GM19395 (cell line): ENCODE results near the gene C16orf96.

ENCODE experiments used
- ATAC-seq: cut with Tn5 transposase; IDR thresholded peaks from one replicate; pipeline ENCODE4 v1.9.1; 2021; ENCODE audit warnings: mild to moderate bottlenecking, moderate library complexity; ENCODE audit not compliant: unreplicated experiment

Gene C16orf96

DNA sequence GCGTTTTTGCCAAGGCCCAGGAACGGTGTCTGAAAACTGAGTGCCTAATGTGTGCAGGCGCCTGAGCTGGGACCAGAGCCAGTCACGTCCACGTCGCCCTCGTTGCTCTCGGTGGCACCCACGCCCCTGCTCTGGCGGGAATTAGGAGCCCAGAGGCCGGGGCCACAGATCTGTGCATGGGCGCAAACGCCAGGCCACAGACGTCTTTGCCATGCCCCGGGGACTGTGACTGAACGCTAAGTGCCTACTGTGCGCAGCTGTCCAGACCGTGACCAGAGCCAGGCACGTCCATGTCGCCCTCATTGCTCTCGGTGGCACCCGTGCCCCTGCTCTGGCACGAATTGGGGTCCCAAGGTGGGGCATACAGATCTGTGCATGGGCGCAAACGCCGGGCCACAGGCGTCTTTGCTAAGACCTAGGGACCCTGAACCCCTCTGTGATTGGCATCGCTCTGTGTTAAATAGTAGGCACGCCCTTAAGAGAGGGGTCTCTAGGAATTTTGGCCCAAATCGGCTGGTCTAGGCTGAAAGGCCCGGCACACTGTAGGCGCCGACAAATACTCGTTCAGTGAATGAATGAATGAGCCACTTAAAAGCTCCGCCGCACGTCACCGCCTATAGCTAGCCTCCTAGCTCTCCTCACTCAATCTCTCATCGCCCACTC, 59.4 kb downstream of the C16orf96 start:
- ATAC-seq, result no peak

DNA sequence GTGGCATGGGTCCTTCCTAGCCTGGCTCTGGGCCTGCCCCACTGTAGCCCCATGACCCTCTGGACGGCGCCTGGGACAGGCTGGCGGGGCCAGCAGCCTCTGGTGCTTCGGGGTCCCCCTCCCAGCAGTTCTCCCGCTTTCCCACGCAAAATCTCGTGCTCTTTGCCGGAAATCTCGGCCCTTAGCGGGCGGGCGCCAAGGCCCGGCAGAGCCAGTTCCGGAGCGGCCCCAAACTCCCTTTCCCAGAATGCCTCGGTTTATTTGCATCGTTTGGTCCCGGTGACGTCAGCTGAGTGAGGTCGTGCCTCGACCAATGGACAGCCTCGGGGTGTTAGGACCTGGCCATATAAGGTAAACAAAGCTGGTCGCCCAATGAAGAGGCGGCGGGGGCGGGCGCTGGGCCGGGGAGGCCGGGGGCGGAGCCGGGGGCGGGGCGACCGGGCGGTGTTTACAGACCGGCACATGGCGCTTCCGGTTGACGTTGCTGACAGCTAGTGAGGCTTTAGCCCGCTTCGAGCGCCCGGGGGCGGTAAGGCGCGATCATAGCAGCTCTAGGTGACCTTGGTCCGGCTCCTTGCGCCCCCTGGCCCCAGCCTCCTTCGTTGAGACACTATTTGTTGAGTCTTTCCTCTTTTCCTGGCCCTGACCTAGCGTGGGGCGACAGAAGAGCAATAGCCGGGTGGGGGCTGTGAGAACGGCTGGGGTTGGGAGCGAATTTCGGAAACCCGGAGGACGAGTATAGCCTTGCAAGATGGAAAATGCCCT, 60.1 kb downstream of the C16orf96 start:
- ATAC-seq, result peak; percentile 81

DNA sequence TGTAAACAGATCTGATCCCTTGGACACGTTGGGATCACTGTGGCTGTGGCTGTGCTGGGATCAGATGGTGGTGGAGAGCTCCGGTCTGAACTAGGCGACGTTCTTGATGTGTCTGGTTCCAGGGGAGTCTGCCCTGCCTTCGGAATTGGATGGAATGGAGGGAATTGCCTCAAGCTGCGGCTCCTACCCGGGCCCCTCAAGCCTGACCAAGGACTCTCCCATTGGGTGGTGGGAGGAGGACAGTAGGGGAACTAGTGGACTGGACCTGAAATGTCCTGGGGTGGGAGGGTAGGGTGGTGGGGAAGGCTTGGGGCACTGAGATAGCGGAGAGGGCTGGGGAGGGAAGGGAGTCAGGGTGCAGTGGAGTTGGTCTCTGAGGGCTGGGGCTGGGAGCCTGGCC, 61.7 kb downstream of the C16orf96 start:
- no peak for ATAC-seq

DNA sequence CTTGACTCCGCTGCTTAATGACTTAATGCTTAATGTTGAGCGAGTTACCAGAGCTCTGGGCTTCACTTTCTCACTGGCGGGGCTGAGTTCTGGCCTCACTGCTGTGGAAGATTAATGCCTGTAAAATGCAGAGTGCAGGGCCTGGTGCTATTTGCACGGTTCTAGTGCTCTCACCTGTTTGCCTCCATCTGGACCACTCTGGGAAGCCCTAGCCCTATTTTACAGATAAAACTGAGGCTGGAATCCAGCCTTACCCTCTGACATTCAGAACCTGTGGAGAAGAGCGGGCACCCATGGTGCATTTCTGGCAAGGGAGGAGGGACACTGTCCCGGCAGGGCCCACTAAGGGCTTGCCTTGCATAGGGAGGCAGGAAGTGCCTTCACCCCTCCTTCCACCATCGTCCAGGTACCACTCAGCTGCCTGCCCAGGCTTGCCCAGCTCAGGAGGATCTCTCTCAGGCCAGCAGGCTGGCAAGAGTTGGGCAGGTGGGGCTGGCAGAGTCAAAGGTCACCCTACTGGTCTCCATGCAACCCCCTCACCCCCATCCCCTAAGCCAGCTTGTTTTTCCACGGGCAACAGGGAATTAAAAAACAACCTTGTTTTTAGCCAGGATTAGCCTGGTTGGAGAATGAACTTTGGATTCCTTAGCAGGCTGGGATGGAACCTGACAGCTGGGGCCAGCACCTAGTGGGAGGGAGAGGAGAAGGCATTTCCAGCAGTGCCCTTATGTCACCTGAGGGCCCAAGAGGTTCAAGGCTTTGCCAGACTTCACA, 62.7 kb downstream of the C16orf96 start:
- no peak for ATAC-seq

DNA sequence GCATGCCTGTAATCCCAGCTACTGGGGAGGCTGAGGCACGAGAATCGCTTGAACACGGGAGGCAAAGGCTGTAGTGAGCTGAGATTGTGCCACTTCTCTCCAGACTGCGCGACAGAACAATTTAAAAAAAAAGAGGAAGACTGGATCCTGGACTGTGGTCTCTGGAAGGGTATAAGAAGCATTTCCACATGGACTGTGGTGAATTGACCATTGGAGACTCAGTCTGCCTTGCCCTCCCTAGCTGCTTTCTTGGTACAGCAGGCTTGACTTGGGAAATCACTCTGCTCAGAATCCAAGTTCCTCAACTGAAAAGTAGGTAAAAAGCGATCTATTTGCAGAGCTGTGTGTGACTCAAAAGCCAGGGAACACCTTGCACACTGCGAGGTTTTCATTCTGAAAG, 67.5 kb downstream of the C16orf96 start:
- ATAC-seq, result no peak

DNA sequence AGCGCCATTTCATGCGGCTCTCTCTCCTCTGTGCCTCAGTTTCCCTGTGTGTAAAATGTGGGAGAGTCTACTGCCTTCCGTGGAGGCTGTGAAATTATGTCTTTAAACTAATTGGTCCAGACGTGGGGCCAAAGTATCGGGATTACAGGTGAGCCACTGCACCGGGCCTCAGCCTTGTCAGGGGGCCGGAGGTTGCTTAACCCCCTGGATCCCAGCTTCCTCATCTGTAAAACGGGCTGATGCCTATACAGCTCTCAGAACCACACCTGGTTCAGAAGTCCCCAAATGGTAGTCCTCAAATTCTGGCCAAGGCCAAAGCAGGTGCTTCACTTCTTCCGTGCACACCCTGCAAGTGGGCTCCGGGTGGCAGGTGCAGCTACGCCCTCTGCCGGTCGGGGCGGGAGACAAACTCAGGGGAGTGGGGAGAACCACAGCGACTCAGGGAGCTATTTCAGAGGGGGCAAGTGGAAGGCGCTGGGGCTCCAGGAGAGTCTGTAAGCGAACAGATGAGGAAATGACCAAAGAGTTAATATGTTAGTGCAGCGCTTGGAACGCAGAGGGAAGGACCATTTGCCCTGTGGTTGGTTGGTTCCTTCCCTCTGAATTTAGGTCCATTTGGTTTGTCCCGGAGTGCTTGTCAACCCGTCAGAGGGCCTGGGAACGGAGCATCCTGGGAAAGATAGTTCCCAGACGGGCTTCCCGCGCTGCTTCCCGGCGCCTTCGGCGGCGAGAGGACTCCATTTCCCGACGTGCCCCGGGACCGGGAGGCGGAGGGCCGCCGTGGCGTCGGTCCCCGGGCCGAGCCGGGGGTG, 68.1 kb downstream of the C16orf96 start, which contains the start of gene MGRN1:
Gene MGRN1 (plus strand): TSS at position 812 of the 812 bp plus-strand sequence. CDS start 135 bp downstream, outside the sequence.
- peak; percentile 78 for ATAC-seq

DNA sequence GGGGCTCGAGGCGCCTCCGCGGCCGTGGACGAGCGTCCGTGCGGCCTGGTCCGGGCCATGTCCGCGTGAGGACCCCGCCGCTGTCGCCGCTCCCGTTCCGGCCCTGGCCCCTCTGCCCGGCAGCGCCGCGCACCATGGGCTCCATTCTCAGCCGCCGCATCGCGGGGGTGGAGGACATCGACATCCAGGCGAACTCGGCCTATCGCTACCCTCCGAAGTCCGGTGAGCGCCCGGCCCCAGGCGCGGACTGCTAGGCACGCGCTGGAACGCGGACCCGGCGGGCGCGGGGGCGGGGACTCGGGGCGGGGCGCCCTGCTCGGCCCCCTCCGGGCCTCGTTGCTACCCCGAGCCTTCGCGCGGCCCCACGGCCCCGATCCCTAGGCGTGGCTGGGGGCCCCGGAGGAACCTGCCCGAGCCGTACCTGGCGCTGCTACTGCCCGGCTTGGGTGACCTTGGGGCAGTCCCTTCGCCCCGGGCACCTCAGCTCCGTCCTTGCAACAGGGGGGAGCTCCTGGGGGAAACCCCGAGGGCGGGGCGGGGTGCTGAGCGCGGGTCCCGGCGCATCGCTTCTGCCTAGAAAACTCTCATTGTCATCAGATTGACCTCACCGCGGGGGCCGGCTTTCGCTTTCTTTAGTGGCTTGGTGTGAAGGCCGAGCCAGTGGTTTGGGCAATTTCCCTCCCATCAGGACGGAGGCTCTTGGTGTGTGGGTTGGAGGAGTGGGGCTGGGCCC, 68.9 kb downstream of the C16orf96 start:
- peak; percentile 66 for ATAC-seq

DNA sequence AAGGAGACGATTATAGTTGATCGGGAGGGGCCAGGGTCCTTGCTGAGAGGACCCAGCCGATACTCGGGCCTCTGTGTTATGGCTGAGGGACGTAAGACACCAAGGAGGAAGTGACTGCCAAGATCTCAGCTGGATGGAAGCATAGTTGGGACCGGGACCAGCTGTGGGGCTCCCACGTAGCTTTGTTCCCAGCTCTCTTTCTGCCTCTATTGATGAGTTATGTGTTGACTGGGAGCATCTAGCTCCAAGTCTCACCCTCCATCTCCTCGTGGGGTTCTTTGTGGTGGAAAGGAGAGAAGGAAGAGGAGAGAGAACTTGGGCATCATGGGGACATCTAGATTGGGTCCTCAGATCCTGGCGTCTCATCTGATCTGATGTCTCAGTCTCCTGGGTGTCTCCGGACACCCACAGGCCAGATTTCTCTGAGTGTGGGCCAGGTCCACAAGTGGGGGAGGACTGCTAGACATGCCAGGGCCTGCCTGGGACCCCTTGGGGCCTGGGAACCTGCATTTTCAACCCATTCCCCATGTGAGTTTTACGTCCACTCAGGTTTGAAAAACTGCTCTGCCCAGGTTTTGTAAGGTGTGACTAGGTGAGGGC, 69.5 kb downstream of the C16orf96 start:
- ATAC-seq, result no peak

DNA sequence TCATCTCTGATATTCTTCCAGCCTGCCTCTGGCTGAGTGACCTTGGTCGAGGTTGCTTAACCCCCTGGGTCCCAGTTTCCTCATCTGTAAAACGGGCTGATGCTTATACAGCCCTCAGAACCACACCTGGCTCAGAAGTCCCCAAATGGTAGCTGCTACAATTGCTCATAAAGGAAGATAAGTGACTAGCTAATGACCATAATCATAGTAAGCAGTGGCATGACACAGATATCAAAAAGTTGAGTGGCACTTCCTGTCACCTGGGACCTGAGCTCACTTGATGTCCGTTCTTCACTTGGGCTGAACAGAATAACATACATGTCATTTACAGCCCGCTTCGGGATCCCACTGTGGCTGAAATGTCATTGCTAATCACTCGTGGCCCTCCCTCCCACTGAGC, 70.3 kb downstream of the C16orf96 start:
- no peak for ATAC-seq

DNA sequence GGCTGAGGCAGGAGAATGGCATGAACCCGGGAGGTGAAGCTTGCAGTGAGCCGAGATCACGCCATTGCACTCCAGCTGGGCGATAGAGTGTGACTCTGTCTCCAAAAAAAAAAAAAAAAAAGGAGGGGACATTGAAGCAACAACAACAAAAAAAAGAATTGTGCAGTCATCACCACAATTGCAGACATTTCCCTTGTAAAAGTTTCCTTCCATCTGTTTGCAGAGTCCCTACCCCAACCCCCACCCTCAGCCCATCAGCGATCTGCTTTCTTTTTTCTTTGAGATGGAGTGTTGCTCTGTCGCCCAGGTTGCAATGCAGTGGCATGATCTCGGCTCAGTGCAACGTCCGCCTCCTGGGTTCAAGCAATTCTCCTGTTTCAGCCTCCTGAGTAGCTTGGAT, 72.1 kb downstream of the C16orf96 start:
- ATAC-seq, result no peak

DNA sequence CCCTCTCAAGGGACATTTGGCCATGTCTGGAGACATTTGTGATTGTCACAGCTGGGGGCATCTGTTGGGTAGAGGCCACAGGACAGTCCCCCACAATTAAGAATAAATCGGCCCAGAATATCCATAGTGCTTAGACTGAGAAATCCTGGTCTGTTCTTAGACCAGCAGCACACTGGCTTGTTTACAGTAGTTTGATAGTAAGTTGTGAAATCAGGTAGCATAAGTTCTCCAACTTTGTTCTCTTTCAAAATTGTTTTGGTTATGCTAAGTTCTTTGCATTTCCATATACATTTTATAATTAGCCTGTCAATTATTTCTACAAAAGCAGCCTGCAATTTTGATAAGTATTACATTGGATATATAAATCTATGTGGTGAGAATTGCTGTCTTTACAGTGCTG, 75.3 kb downstream of the C16orf96 start:
- ATAC-seq, result no peak

DNA sequence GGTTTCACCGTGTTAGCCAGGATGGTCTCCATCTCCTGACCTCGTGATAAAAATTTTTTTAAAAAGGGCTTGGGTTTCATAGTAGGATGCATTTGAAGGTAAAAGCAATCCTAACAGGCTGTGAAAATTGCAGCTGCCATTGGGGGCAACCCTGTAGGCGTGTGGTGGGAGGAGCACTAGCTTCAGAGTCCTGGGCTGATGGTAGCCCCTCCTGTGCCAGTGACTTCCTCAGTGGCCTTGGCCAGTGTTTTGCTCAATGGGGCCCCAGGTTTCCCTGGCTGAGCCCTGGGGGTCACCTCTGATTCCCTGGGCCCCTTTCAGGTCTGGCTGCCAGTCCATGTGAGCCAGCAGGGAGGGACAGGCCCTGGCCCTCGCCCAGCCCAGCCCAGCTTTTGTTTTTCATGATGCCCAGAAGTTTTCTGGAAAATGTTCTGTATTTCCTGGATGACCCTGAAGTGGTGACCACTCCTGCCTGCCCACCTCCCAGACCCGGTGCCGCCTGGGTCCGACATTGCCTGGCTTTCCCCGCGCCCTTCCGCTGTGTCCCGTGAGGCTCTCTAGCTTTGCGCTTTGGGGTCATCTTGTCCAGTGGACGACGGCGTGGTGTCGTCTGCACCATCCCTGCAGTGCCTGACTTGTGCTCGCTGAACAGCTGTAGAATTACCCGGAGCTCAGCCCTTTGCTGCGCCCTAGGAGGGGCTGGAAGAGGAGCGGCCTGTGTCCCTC, 77.9 kb downstream of the C16orf96 start:
- no peak for ATAC-seq

DNA sequence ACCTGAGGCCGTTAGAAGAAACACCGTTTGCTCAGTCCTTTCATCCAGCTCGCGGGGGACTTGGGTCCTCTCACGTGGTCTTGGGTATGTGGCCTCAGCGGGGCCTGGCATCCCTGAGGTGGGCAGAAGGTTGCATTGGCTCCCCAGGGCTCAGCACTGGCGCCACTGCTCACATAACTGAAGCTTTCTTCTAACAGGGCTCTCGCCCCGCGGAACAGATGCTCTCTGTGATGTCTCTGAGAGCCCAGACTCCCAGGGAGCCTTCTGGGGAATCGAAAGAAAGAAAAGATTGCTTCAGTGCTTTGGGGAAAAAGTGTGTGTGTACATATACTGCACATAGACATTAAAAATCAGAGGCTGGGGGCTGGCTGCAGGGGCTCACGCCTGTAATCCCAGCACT, 78.6 kb downstream of the C16orf96 start:
- no peak for ATAC-seq

DNA sequence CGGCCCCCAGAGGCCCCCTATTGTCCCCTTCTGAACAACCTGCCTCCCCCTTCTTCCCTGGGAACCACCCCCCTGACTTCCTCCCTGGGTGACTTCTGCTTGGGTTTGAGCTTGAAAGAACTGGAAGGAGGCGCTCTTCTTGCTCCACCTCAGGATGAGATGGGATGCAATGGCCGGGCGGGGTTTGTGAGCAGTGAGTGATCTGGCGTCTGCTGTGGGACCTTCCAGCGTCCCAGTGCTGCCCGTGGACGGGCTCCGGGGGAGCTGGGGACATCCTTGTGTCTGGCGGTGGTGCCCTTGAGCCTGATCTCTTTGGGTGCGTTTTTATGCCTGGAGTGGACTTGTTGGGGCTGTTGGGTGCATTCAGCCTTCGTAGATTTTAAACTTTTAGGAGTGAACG, 80.1 kb downstream of the C16orf96 start:
- ATAC-seq, result no peak

DNA sequence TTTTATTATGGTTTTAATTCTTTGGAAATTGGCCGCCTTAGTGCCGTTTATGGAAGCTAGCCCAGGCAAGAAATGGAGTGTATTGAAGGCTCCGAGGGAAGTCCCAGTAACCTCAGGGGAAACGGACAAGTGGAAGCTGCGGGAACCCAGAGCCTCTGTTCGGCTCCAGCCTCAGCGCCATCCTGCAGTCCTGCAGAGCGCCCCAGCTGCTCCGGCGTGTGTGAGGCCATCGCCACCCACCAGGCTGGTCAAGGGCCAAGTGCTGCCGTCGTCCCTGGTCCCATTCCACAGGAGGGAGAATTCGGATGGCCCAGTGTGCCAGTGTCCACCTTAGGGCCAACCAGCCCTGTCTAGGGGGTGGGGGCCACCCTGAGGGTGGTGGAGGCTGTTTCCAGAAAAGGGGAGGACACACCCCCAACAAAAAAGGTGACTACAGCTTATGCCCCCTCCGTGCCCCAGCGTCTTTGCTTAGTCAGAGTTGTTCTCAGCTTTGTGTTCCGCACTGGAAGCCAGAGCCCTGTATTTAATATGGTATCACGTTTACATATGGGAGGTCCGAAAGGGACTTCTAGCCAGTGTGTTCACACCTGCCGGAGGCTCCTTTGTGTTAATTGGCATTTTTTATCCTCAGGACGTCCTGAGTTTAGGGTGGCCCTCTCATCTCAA, 81.5 kb downstream of the C16orf96 start:
- no peak for ATAC-seq

DNA sequence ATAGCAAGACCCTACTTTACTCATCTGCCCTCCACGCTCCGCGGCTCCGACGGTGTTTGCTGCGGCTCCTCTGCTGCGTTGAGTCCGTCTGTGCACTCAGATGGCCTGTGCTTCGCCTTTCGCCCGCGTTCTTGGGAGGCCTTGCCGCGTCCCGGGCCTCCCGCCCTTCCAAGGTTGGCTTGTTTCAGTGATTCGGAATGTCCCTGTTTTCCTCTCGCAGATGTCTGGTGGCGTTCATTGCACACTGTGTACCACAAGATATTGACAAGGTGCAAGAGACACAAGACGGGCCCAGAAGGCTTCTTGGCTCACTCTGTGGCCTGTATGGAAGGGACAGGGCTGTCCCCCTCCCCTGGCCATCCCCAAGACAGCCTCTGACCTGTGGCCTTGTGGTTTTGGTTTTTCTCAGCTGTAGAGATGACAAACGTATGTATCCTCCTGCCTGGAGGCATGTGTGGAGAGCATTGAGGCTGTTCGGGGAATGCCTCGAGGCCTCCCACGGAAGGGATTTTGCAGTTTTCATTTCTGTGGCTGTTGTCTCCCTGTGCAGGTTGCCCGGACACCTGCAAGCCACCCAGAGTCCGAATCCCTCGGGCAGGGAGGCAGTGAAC, 83.9 kb downstream of the C16orf96 start:
- no peak for ATAC-seq

DNA sequence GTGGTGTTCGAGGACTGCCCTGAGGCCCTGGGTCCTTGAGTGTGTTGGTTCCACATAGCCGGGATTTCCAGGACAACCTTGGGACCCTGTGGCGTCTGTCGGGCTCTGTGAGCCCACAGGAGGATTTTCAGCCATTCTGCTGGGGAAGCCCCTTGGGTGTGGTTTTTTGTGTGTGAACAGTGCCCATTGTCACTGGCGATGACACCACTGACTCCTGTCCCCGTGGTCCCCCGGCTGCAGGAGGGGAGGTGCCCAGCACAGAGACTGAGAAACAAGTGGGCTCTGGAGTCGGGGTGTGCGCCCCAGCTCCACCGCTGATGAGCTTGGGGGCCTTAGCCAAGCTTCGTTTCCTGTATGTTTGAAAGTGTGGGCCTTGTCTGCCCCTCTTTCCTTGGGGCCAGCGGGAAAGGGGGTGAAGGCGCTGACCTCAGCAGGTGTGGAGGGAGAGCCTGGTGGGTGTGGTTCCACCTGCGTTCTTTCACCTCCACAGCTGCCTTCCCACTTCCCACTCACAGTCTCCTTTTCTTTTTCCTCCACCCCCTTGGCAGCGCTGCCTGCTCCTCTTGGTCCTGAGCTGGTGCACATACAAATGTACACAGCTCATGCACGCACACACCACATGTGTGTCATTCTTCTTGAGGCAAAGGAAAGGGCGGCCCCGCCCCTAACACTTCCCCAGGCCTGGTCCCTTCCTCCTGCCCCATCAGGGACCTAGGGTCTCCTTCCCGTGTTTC, 84.6 kb downstream of the C16orf96 start:
- ATAC-seq, result no peak

DNA sequence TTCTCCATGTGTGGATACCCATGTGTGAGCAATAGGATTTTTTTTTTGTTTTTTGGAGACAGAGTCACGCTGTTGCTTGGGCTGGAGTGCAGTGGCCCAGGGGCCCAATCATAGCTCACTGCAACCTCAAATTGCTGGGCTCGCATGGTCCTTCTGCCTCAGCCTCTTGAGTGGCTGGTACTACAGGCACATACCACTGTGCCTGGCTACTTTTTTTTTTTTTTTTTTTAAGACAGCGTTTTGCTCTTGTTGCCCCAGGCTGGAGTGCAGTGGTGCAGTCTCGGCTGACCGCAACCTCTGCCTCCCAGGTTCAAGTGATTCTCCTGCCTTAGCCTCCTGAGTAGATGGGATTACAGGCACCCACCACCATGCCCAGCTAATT, 85.2 kb downstream of the C16orf96 start:
- no peak for ATAC-seq
